SK-N-SH (cell line): ENCODE measurements around the gene GPR85. TPM values are rescaled to one million over a fixed set of nuclear protein-coding genes. Genes with fewer than 3 reads are reported as not detected.

Experiments used
- CTCF ChIA-PET: fragments of 300-600, 350-600 bp; formaldehyde crosslinking; extraction: SDS; loops from one replicate; lab custom pipeline; 2021; lab: Yijun Ruan, JAX
- POLR2A ChIA-PET: fragments of 350-600 bp; sonication (Branson Sonifier 250); formaldehyde crosslinking; extraction: SDS; loops from one replicate; lab custom pipeline; 2020; ENCODE audit warnings: antibody characterized with exemption, inconsistent platforms; lab: Yijun Ruan, JAX
- DNase-seq: peaks from one replicate; pipeline ENCODE4 v3.0.0; 2012
- H2AFZ ChIP-seq: fragments of 200-600 bp; sonication (generic); 2 replicates; pipeline ENCODE4 v1.8.1; 2016; ENCODE audit warnings: antibody characterized with exemption, mild to moderate bottlenecking, low read depth
- H3F3A ChIP-seq: fragments of 200-600 bp; sonication (generic); replicated peaks from 2 replicates; pipeline ENCODE3; 2016; ENCODE audit warnings: antibody characterized with exemption, mild to moderate bottlenecking; ENCODE audit not compliant: insufficient read depth
- H3K27ac ChIP-seq, 2 experiments: fragments of 200-500 bp in 1 of 2; fragments of 200-600 bp in 1 of 2; sonication (Bioruptor generic) in 1 of 2; sonication (generic), shearing (Covaris generic) in 1 of 2; 2 replicates each; pipeline versions ENCODE4 v1.5.1 to v1.6.1; 2014 to 2016; ENCODE audit warnings: low read depth in 2 of 2, inconsistent platforms in 1 of 2, low read length in 1 of 2, mild to moderate bottlenecking in 1 of 2, mixed read lengths in 1 of 2
- H3K27me3 ChIP-seq: fragments of 200-600 bp; sonication (generic), shearing (Covaris generic); 2 replicates; pipeline ENCODE4 v1.6.1; 2016; ENCODE audit warnings: mixed run types; ENCODE audit not compliant: insufficient read depth
- H3K36me3 ChIP-seq, 2 experiments: fragments of 200-500 bp in 1 of 2; fragments of 200-600 bp in 1 of 2; sonication (Bioruptor generic) in 1 of 2; sonication (generic) in 1 of 2; replicated peaks in 1 of 2; 2 replicates each; pipeline versions ENCODE3 to v1.5.1; 2014 to 2016; ENCODE audit warnings: low read length in 1 of 2, mild to moderate bottlenecking in 1 of 2; ENCODE audit not compliant: insufficient read depth in 2 of 2, control insufficient read depth in 1 of 2
- H3K4me1 ChIP-seq, 2 experiments: fragments of 200-500 bp in 1 of 2; fragments of 200-600 bp in 1 of 2; sonication (Bioruptor generic) in 1 of 2; sonication (generic), shearing (Covaris generic) in 1 of 2; 2 replicates each; pipeline versions ENCODE4 v1.5.1 to v1.6.1; 2014 to 2016; ENCODE audit warnings: low read depth in 1 of 2, low read length in 1 of 2, mixed run types in 1 of 2; ENCODE audit not compliant: insufficient read depth in 2 of 2, control insufficient read depth in 1 of 2
- H3K4me2 ChIP-seq: fragments of 200-600 bp; sonication (generic), shearing (Covaris generic); 2 replicates; pipeline ENCODE4 v1.6.1; 2017; ENCODE audit warnings: mixed run types
- H3K4me3 ChIP-seq, 2 experiments: fragments of 200-500 bp in 1 of 2; fragments of 200-600 bp in 1 of 2; sonication (Bioruptor generic) in 1 of 2; sonication (generic), shearing (Covaris generic) in 1 of 2; 2 replicates each; pipeline versions ENCODE4 v1.5.1 to v1.8.1; 2014 to 2016; ENCODE audit warnings: low read depth in 2 of 2, inconsistent platforms in 1 of 2, low read length in 1 of 2, mild to moderate bottlenecking in 1 of 2, mixed read lengths in 1 of 2, moderate library complexity in 1 of 2
- H3K79me2 ChIP-seq: fragments of 200-600 bp; sonication (generic); 2 replicates; pipeline ENCODE4 v1.8.1; 2017; ENCODE audit warnings: mild to moderate bottlenecking; ENCODE audit not compliant: insufficient read depth
- H3K9ac ChIP-seq: fragments of 200-600 bp; sonication (generic); 2 replicates; pipeline ENCODE4 v1.6.1; 2017; ENCODE audit warnings: mixed run types
- H3K9me2 ChIP-seq: fragments of 200-600 bp; sonication (generic); 2 replicates; pipeline ENCODE4 v1.6.1; 2017; ENCODE audit warnings: mixed run types
- H3K9me3 ChIP-seq: fragments of 200-600 bp; sonication (generic); 2 replicates; pipeline ENCODE4 v1.6.1; 2017; ENCODE audit warnings: mixed run types, mild to moderate bottlenecking, moderate library complexity
- H4K20me1 ChIP-seq: fragments of 200-600 bp; sonication (generic); 2 replicates; pipeline ENCODE4 v1.6.1; 2017; ENCODE audit warnings: mild to moderate bottlenecking, mixed run types; ENCODE audit not compliant: insufficient read depth
- EP300 ChIP-seq, 2 experiments: IDR thresholded peaks; 2 replicates each; pipeline versions ENCODE4 v1.4.0 to v1.6.1; 2012; ENCODE audit warnings: borderline replicate concordance in 1 of 2, low read depth in 1 of 2, low read length in 1 of 2
- FOSL2 ChIP-seq: IDR thresholded peaks from 2 replicates; pipeline ENCODE4 v1.4.0; 2012; ENCODE audit warnings: low read depth, mild to moderate bottlenecking, moderate library complexity, borderline replicate concordance
- FOXJ3 ChIP-seq: sonication (generic); formaldehyde crosslinking; IDR thresholded peaks from 2 replicates; pipeline ENCODE4 v1.5.1; 2020; ENCODE audit warnings: mild to moderate bottlenecking, missing genetic modification reagents
- FOXM1 ChIP-seq: IDR thresholded peaks from 2 replicates; pipeline ENCODE4 v1.4.0; 2012; ENCODE audit warnings: low read depth, mild to moderate bottlenecking
- GABPA ChIP-seq: IDR thresholded peaks from 2 replicates; pipeline ENCODE4 v1.4.0; 2012; ENCODE audit warnings: low read depth, mild to moderate bottlenecking
- GATA2 ChIP-seq: sonication (generic); formaldehyde crosslinking; IDR thresholded peaks from 2 replicates; pipeline ENCODE4 v1.5.0; 2020; ENCODE audit warnings: mild to moderate bottlenecking, missing genetic modification reagents
- JUND ChIP-seq: IDR thresholded peaks from 2 replicates; pipeline ENCODE4 v1.4.0; 2012
- MEF2A ChIP-seq: IDR thresholded peaks from 2 replicates; pipeline ENCODE4 v1.4.0; 2012; ENCODE audit warnings: low read depth, borderline replicate concordance
- NFIC ChIP-seq: IDR thresholded peaks from 2 replicates; pipeline ENCODE4 v1.4.0; 2012; ENCODE audit warnings: borderline replicate concordance
- NRF1 ChIP-seq: IDR thresholded peaks from 2 replicates; pipeline ENCODE4 v1.6.1; 2012; ENCODE audit warnings: low read depth, mild to moderate bottlenecking, low read length
- POLR2AphosphoS5 ChIP-seq: IDR thresholded peaks from 2 replicates; pipeline ENCODE4 v1.6.1; 2012; ENCODE audit warnings: low read depth, low read length
- RAD21 ChIP-seq: IDR thresholded peaks from 2 replicates; pipeline ENCODE4 v1.6.1; 2012; ENCODE audit warnings: mild to moderate bottlenecking, low read length
- RCOR1 ChIP-seq: fragments of 150-350 bp; IDR thresholded peaks from 2 replicates; pipeline ENCODE4 v1.6.1; 2017; ENCODE audit warnings: antibody characterized with exemption, low read length
- RFX5 ChIP-seq: IDR thresholded peaks from 2 replicates; pipeline ENCODE4 v1.6.1; 2012; ENCODE audit warnings: mild to moderate bottlenecking, improper control_type of control experiment, low read length
- RXRA ChIP-seq: IDR thresholded peaks from 2 replicates; pipeline ENCODE4 v1.4.0; 2012; ENCODE audit warnings: low read depth, mild to moderate bottlenecking, borderline replicate concordance
- SIN3A ChIP-seq: IDR thresholded peaks from 2 replicates; pipeline ENCODE4 v1.6.1; 2012; ENCODE audit warnings: low read depth, mild to moderate bottlenecking, low read length, moderate library complexity, borderline replicate concordance
- SMC3 ChIP-seq: IDR thresholded peaks from 2 replicates; pipeline ENCODE4 v1.6.1; 2012; ENCODE audit warnings: low read depth, low read length, improper control_type of control experiment
- TAF1 ChIP-seq: IDR thresholded peaks from 2 replicates; pipeline ENCODE4 v1.6.1; 2012; ENCODE audit warnings: low read depth, mild to moderate bottlenecking, low read length, moderate library complexity, borderline replicate concordance
- TCF12 ChIP-seq: IDR thresholded peaks from 2 replicates; pipeline ENCODE4 v1.4.0; 2012
- YY1 ChIP-seq: IDR thresholded peaks from 2 replicates; pipeline ENCODE4 v1.4.0; 2012; ENCODE audit warnings: low read depth, mild to moderate bottlenecking
- WGBS: methylation state at CpG from one replicate; pipeline ENCODE4 v1.1.6; 2017; ENCODE audit warnings: low lambda C conversion rate; 5-methylcytosine and 5-hydroxymethylcytosine counted together
- polyA plus RNA-seq, 3 experiments: library from polyadenylated mRNA; depleted of rRNA; stranded (reverse); fragments of >200 nt; gene quantifications; 2 replicates each; pipeline ENCODE4 v1.2.3, GENCODE V29; 2012
- TF ChIP-seq, protein P1 (sequence below): IDR thresholded peaks from 2 replicates; pipeline ENCODE4; 2012
- TF ChIP-seq, protein P2 (sequence below): IDR thresholded peaks from 2 replicates; pipeline ENCODE4 v1.6.1; 2012; ENCODE audit warnings: mild to moderate bottlenecking, low read depth, low read length, moderate library complexity
- TF ChIP-seq, protein P3 (sequence below): fragments of 150-350 bp; IDR thresholded peaks from 2 replicates; pipeline ENCODE4 v1.6.1; 2017; ENCODE audit warnings: antibody characterized with exemption, low read length, low read depth, borderline replicate concordance
- TF ChIP-seq, protein P4 (sequence below): fragments of 200-600 bp; sonication (generic); IDR thresholded peaks from 2 replicates; pipeline ENCODE4 v1.6.1; 2017; ENCODE audit warnings: antibody characterized with exemption, mild to moderate bottlenecking, moderate library complexity
- TF ChIP-seq, protein P5 (sequence below): IDR thresholded peaks from 2 replicates; pipeline ENCODE4 v1.4.0; 2012; ENCODE audit warnings: low read depth

The GPR85 gene
- polyA plus RNA-seq, 1 of the 3 experiments (the other 2 are of a cell fraction) = 2.9 TPM

DNA sequence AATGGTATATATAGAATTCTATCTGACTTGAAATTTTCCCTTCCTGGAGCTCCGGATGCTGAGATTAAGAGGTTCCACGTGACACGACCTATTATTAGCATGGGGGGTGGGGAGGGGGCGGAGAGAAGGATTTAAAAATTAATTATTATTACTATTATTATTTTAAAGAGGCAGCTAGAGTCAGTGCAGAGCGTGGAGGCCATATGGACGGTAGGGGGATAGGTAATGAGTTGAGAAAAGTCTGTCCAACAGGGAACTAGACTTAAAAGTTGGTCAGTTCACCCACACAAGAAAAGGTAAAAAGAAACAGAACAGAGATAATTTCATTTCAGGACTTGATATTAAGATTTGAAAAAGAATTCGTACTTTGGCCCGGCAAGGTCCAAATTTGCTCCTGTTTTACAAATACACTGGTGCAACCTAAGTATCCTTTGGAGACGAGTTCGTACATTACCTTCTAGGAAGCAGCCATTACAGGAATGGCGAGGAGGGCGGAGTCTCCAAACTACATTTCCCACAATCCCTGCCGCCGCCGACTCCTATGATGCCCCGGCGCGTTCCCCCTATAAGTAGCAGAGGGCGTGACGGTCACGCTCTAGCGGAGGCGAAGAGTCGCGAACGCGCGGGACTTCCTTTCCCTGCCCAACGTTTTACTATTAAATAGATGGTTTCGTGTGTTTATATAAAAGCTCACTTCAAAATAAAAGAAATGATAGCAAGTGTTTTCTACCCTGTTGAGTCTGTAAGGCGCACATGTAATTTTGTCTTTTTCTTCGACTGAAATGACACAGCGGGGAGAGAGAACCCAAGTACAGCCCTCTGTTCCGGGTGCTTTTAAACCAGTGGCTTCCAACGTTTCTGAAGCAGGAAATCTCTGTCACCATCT lies 31.7 kb upstream of the GPR85 start, which contains the start of gene SMIM30:
Gene SMIM30, minus strand, starts transcription at position 481 of the 886 bp plus-strand sequence. CDS start 976 bp downstream, outside the sequence.
- Histone ChIP-seq H3K79me2 (peaks cover 7% of the 10 kb centered on the region), H3F3A (no peaks in the 10 kb centered on the region), H3K9me3 (no peaks in the 10 kb centered on the region), H3K9me2 (no peaks in the 10 kb centered on the region), H3K9ac (peak within 1 kb of the TSS; percentile 67), H3K4me1 (peaks cover 7 to 24% of the 10 kb centered on the region in 2 experiments; a peak in 3 of 4 replicates), H3K36me3 (peaks cover 32% of the 10 kb centered on the region in 2 experiments), H2AFZ (peak within 1 kb of the TSS; percentile 76), H4K20me1 (no peaks in the 10 kb centered on the region), H3K4me2 (peak within 1 kb of the TSS; percentile 65), H3K4me3 (peak within 1 kb of the TSS; percentile 80 to 89), H3K27me3 (no peaks in the 10 kb centered on the region), H3K27ac (peak within 1 kb of the TSS; percentile 65 to 94)
- DNase-seq = peak; percentile 85
- 2% methylated on average over 34 of the region's 35 CpGs for WGBS
- CTCF ChIA-PET = interaction anchor here (1.0 kb wide), 1 partner anchor 26 kb away, joined by 3 read pairs; no protein-coding TSS in a partner anchor
- POLR2A ChIA-PET = interaction anchor here (0.6 kb wide), 1 partner anchor 101 kb away, joined by 3 read pairs; no protein-coding TSS in a partner anchor
- TF ChIP-seq FOXM1 = no peak
- peak in 1 of 2 experiments; percentile 45; a peak in 1 of 4 replicates for TF ChIP-seq EP300 (IDR thresholded peaks at IDR 0.05; ENCODE audit: borderline replicate concordance in 1 of 2, low read depth in 1 of 2, low read length in 1 of 2)
- 0 out of 2 replicates have a peak, but pooled peaks have one; percentile 7 for TF ChIP-seq RAD21
- TF ChIP-seq, protein P1, sequence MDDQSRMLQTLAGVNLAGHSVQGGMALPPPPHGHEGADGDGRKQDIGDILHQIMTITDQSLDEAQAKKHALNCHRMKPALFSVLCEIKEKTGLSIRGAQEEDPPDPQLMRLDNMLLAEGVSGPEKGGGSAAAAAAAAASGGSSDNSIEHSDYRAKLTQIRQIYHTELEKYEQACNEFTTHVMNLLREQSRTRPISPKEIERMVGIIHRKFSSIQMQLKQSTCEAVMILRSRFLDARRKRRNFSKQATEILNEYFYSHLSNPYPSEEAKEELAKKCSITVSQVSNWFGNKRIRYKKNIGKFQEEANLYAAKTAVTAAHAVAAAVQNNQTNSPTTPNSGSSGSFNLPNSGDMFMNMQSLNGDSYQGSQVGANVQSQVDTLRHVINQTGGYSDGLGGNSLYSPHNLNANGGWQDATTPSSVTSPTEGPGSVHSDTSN = no peak
- TF ChIP-seq GATA2 (CRISPR knock-in tag) = no peak; the same call in 1 of the 2 replicates
- TF ChIP-seq NRF1 = peak; percentile 25; the same call in 1 of the 2 replicates
- peak; percentile 65 for TF ChIP-seq MEF2A
- peak; percentile 34; the same call in 1 of the 2 replicates for TF ChIP-seq GABPA
- TF ChIP-seq, protein P2, sequence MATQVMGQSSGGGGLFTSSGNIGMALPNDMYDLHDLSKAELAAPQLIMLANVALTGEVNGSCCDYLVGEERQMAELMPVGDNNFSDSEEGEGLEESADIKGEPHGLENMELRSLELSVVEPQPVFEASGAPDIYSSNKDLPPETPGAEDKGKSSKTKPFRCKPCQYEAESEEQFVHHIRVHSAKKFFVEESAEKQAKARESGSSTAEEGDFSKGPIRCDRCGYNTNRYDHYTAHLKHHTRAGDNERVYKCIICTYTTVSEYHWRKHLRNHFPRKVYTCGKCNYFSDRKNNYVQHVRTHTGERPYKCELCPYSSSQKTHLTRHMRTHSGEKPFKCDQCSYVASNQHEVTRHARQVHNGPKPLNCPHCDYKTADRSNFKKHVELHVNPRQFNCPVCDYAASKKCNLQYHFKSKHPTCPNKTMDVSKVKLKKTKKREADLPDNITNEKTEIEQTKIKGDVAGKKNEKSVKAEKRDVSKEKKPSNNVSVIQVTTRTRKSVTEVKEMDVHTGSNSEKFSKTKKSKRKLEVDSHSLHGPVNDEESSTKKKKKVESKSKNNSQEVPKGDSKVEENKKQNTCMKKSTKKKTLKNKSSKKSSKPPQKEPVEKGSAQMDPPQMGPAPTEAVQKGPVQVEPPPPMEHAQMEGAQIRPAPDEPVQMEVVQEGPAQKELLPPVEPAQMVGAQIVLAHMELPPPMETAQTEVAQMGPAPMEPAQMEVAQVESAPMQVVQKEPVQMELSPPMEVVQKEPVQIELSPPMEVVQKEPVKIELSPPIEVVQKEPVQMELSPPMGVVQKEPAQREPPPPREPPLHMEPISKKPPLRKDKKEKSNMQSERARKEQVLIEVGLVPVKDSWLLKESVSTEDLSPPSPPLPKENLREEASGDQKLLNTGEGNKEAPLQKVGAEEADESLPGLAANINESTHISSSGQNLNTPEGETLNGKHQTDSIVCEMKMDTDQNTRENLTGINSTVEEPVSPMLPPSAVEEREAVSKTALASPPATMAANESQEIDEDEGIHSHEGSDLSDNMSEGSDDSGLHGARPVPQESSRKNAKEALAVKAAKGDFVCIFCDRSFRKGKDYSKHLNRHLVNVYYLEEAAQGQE = peak; percentile 52; the same call in 1 of the 2 replicates
- TF ChIP-seq, protein P3, sequence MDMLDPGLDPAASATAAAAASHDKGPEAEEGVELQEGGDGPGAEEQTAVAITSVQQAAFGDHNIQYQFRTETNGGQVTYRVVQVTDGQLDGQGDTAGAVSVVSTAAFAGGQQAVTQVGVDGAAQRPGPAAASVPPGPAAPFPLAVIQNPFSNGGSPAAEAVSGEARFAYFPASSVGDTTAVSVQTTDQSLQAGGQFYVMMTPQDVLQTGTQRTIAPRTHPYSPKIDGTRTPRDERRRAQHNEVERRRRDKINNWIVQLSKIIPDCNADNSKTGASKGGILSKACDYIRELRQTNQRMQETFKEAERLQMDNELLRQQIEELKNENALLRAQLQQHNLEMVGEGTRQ = no peak
- no peak for TF ChIP-seq RXRA
- no peak for TF ChIP-seq FOSL2
- TF ChIP-seq FOXJ3 (CRISPR knock-in tag) = no peak
- TF ChIP-seq SMC3 = no peak
- 0 out of 2 replicates have a peak, but pooled peaks have one; percentile 53 for TF ChIP-seq SIN3A
- TF ChIP-seq, protein P4, sequence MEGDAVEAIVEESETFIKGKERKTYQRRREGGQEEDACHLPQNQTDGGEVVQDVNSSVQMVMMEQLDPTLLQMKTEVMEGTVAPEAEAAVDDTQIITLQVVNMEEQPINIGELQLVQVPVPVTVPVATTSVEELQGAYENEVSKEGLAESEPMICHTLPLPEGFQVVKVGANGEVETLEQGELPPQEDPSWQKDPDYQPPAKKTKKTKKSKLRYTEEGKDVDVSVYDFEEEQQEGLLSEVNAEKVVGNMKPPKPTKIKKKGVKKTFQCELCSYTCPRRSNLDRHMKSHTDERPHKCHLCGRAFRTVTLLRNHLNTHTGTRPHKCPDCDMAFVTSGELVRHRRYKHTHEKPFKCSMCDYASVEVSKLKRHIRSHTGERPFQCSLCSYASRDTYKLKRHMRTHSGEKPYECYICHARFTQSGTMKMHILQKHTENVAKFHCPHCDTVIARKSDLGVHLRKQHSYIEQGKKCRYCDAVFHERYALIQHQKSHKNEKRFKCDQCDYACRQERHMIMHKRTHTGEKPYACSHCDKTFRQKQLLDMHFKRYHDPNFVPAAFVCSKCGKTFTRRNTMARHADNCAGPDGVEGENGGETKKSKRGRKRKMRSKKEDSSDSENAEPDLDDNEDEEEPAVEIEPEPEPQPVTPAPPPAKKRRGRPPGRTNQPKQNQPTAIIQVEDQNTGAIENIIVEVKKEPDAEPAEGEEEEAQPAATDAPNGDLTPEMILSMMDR = no peak
- TF ChIP-seq, protein P5, sequence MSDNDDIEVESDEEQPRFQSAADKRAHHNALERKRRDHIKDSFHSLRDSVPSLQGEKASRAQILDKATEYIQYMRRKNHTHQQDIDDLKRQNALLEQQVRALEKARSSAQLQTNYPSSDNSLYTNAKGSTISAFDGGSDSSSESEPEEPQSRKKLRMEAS = peak; percentile 86
- TF ChIP-seq NFIC = no peak; the same call in 1 of the 2 replicates
- no peak for TF ChIP-seq JUND
- TF ChIP-seq RFX5 = no peak
- TF ChIP-seq TAF1 = peak; percentile 99
- TF ChIP-seq RCOR1 = peak; percentile 71
- peak; percentile 98 for TF ChIP-seq YY1
- TF ChIP-seq TCF12 = no peak
- TF ChIP-seq POLR2AphosphoS5 = peak; percentile 98; the same call in 1 of the 2 replicates
